Natural killer cell (primary cell): ENCODE measurements around the gene MXD4. TPM values are rescaled to one million over a fixed set of nuclear protein-coding genes. Genes with fewer than 3 reads are reported as not detected.

ENCODE experiments used
- ATAC-seq, 3 donors: fragments of 150-1000 bp in 2 of 3; fragments of 200-7000 bp in 1 of 3; cut with Tn5 transposase; 1 replicate in 1 of 3; 2 replicates in 2 of 3; pipeline ENCODE4 v1.10.0; 2021; ENCODE audit warnings: mild to moderate bottlenecking in 2 of 3, moderate library complexity in 2 of 3
- DNase-seq, 2 donors: peaks; one replicate each; pipeline versions ENCODE4 v3.0.0 to v3.0.0-alpha.2; 2013 to 2021; ENCODE audit warnings: mixed read lengths in 1 of 2
- H3K27ac ChIP-seq: one replicate; pipeline ENCODE4 v1.5.1; 2013; ENCODE audit warnings: mild to moderate bottlenecking, low read length
- H3K27me3 ChIP-seq: one replicate; pipeline ENCODE4 v1.6.1; 2013; ENCODE audit warnings: low read length; ENCODE audit not compliant: control insufficient read depth, insufficient read depth
- H3K36me3 ChIP-seq: one replicate; pipeline ENCODE4 v1.6.1; 2013; ENCODE audit warnings: low read length; ENCODE audit not compliant: control insufficient read depth, insufficient read depth
- H3K4me1 ChIP-seq: one replicate; pipeline ENCODE4 v1.6.1; 2013; ENCODE audit warnings: low read length; ENCODE audit not compliant: control insufficient read depth, insufficient read depth
- H3K4me3 ChIP-seq: one replicate; pipeline ENCODE4 v1.5.1; 2013; ENCODE audit warnings: low read length
- H3K9me3 ChIP-seq: one replicate; pipeline ENCODE4 v1.6.1; 2013; ENCODE audit warnings: low read length; ENCODE audit not compliant: control insufficient read depth, insufficient read depth
- H3K27ac Mint-ChIP-seq, 2 donors: one replicate each; pipeline ENCODE4 v1.8.0; 2022; ENCODE audit warnings: mild to moderate bottlenecking in 2 of 2, mixed read lengths in 2 of 2, moderate library complexity in 1 of 2
- H3K27me3 Mint-ChIP-seq, 2 donors: one replicate each; pipeline ENCODE4 v1.8.0; 2022; ENCODE audit warnings: low read depth in 2 of 2, mixed read lengths in 2 of 2
- H3K36me3 Mint-ChIP-seq: one replicate; pipeline ENCODE4 v1.8.0; 2022; ENCODE audit warnings: mixed read lengths
- H3K4me1 Mint-ChIP-seq, 2 donors: one replicate each; pipeline ENCODE4 v1.8.0; 2022; ENCODE audit warnings: mixed read lengths in 2 of 2
- H3K4me3 Mint-ChIP-seq: one replicate; pipeline ENCODE4 v1.8.0; 2022; ENCODE audit warnings: mild to moderate bottlenecking, moderate library complexity, mixed read lengths
- H3K9me3 Mint-ChIP-seq, 2 donors: one replicate each; pipeline ENCODE4 v1.8.0; 2022; ENCODE audit warnings: mixed read lengths in 2 of 2
- CTCF ChIP-seq: fragments of 200-600 bp; IDR thresholded peaks from one replicate; pipeline ENCODE4 v1.8.0; 2022; ENCODE audit warnings: antibody characterized with exemption
- WGBS: methylation state at CpG from one replicate; pipeline ENCODE4 v1.1.7; 2013; ENCODE audit warnings: missing lambda C conversion rate; ENCODE audit not compliant: insufficient coverage; 5-methylcytosine and 5-hydroxymethylcytosine counted together
- intact Hi-C: fragments of 100-400 bp; cut with micrococcal nuclease; formaldehyde crosslinking; loops from one replicate; pipeline ENCODE4 v1.14.2; 2022
- total RNA-seq, 4 donors: library from RNA; stranded (reverse); fragments of 120-200 nt in 1 of 4; gene quantifications; one replicate each; pipeline versions ENCODE4 v1.2.3 to v1.2.4, GENCODE V29; 2013 to 2022

MXD4 gene
- total RNA-seq, 3 donors from 2014 or later (not counting 1 experiment from before 2014, with no cell fraction given) = 141 to 172 (median 166) TPM

- Histone ChIP-seq H3K27ac (peak overlapping the region; percentile 89), H3K9me3 (no peaks in the 10 kb centered on the region), H3K4me1 (peaks cover 33% of the 10 kb centered on the region), H3K4me3 (no peak overlapping the region), H3K36me3 (no peaks in the 10 kb centered on the region), H3K27me3 (no peaks in the 10 kb centered on the region)
- intact Hi-C loops = loop anchor here (1.0 to 5.0 kb wide), 3 partner anchors 38 to 187 kb away; partner anchors contain the start of genes HAUS3, POLN and RNF4
- TF ChIP-seq CTCF = no peak
- Mint-ChIP-seq H3K27me3 (no peaks in the 10 kb centered on the region), H3K36me3 (no peaks in the 10 kb centered on the region), H3K4me3 (peak overlapping the region; percentile 35), H3K27ac (peak overlapping the region; percentile 95 to 97), H3K9me3 (no peaks in the 10 kb centered on the region), H3K4me1 (peaks cover 27 to 46% of the 10 kb centered on the region in 2 donors)
- DNase-seq = no peak
- no peak for ATAC-seq
- 92% methylated on average over 11 of the region's 13 CpGs for WGBS
Measured at GRCh38 chr4:2280531-2281300, 18.8 kb upstream of the MXD4 start.

DNA sequence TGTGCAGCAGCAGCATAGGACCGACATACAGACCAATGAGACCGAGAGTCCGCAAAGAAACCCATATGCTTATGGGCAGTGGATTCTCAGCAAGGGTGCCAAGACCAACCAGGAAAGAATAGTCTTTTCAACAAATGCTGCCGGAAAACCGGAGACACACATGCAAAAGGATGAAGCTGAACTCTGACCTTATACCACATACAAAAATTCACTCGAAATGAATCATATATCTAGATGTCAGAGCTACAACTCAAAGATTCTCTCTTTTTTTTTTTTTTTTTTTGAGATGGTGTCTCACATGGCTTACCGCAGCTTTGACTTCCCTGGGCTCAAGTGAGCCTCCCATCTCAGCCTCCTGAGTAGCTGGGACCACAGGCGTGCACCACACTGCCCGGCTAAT is 16.0 kb upstream of the MXD4 start:
- H3K4me3 ChIP-seq = no peak overlapping the region
- no peak for DNase-seq
- H3K4me3 Mint-ChIP-seq = no peak overlapping the region
- ATAC-seq = no peak
- no peaks in the 10 kb centered on the region for H3K27me3 Mint-ChIP-seq
- intact Hi-C loops = no loop called here
- no peak overlapping the region for H3K27ac ChIP-seq
- H3K27ac Mint-ChIP-seq = no peak overlapping the region
- WGBS = 97% methylated on average over 9 of the region's 9 CpGs
- H3K9me3 Mint-ChIP-seq = no peaks in the 10 kb centered on the region
- H3K4me1 Mint-ChIP-seq = peaks cover 30 to 40% of the 10 kb centered on the region in 2 donors
- H3K27me3 ChIP-seq = no peaks in the 10 kb centered on the region
- TF ChIP-seq CTCF = no peak
- no peaks in the 10 kb centered on the region for H3K9me3 ChIP-seq
- peaks cover 31% of the 10 kb centered on the region for H3K4me1 ChIP-seq
- H3K36me3 ChIP-seq = no peaks in the 10 kb centered on the region
- no peaks in the 10 kb centered on the region for H3K36me3 Mint-ChIP-seq

- Histone ChIP-seq H3K4me1 (peaks cover 28% of the 10 kb centered on the region), H3K4me3 (no peak overlapping the region), H3K27ac (no peak overlapping the region), H3K9me3 (no peaks in the 10 kb centered on the region), H3K36me3 (no peaks in the 10 kb centered on the region), H3K27me3 (no peaks in the 10 kb centered on the region)
- no peak for ATAC-seq
- no peak for TF ChIP-seq CTCF
- no peak for DNase-seq
- H3K36me3 Mint-ChIP-seq = no peaks in the 10 kb centered on the region
- peaks cover 18 to 35% of the 10 kb centered on the region in 2 donors for H3K4me1 Mint-ChIP-seq
- no peaks in the 10 kb centered on the region for H3K27me3 Mint-ChIP-seq
- H3K4me3 Mint-ChIP-seq = no peak overlapping the region
- no peaks in the 10 kb centered on the region for H3K9me3 Mint-ChIP-seq
- 97% methylated on average over 26 of the region's 30 CpGs for WGBS
- intact Hi-C loops = no loop called here
- H3K27ac Mint-ChIP-seq = no peak overlapping the region
Measured at GRCh38 chr4:2276581-2277325, 14.8 kb upstream of the MXD4 start.
